Adipocyte (in vitro differentiated cells): ENCODE measurements around the gene KIAA1210.

Source experiments
- DNase-seq: peaks from one replicate; pipeline ENCODE4 v3.0.0-alpha.2; 2015; ENCODE audit warnings: low read depth
- H3K27me3 ChIP-seq: replicated peaks from 2 replicates; pipeline ENCODE4 v1.7.0; 2013; ENCODE audit warnings: mild to moderate bottlenecking, low read length, moderate library complexity; ENCODE audit not compliant: control insufficient read depth, insufficient read depth
- H3K36me3 ChIP-seq: 2 replicates; pipeline ENCODE4 v1.7.0; 2013; ENCODE audit warnings: low read length, mild to moderate bottlenecking, moderate library complexity; ENCODE audit not compliant: control insufficient read depth, insufficient read depth, severe bottlenecking
- H3K4me1 ChIP-seq: 2 replicates; pipeline ENCODE4 v1.7.0; 2013; ENCODE audit warnings: mild to moderate bottlenecking, low read length, moderate library complexity; ENCODE audit not compliant: control insufficient read depth, insufficient read depth
- H3K4me3 ChIP-seq: 2 replicates; pipeline ENCODE4 v1.7.0; 2013; ENCODE audit warnings: mild to moderate bottlenecking, low read length, moderate library complexity
- H3K9ac ChIP-seq: 2 replicates; pipeline ENCODE4 v1.7.0; 2013; ENCODE audit warnings: mild to moderate bottlenecking, low read length, moderate library complexity
- H3K9me3 ChIP-seq: 2 replicates; pipeline ENCODE4 v1.7.0; 2013; ENCODE audit warnings: mild to moderate bottlenecking, low read length, moderate library complexity; ENCODE audit not compliant: control insufficient read depth

Gene KIAA1210

DNA sequence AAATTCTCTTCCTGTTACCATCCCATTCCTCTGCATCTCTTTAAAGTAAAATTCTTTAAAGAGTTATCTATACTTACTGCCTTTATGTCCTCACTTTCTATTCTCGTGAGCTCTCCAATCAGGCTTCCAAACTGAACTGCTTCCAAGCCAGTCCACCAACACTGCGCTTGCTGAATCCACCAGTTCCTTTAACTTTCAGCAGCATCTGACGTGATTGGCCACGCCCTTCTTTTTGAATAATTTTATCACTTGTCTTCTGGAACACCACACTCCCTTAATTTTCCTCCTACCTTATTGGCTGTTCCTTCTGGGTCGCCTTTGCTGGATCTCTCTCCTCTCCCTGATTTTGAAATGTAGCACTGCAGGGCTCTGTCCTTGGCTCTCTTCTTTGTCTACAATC, at the start of gene KIAA1210:
KIAA1210 (minus strand) TSS at position 163 of the 400 bp plus-strand sequence. CDS start 4,170 bp downstream, outside the sequence.
- H3K9me3 ChIP-seq = no peaks in the 10 kb centered on the region
- H3K27me3 ChIP-seq = peaks cover 35% of the 10 kb centered on the region
- no peaks in the 10 kb centered on the region for H3K4me1 ChIP-seq
- H3K4me3 ChIP-seq = no peak within 1 kb of the TSS
- no peak for DNase-seq
- H3K9ac ChIP-seq = no peak within 1 kb of the TSS
- H3K36me3 ChIP-seq = no peaks in the 10 kb centered on the region

GRCh38 chrX:119177278-119177677, 49.7 kb upstream of the KIAA1210 start:
- Histone ChIP-seq H3K4me1 (no peaks in the 10 kb centered on the region), H3K9me3 (no peaks in the 10 kb centered on the region), H3K27me3 (peaks cover 13% of the 10 kb centered on the region), H3K36me3 (no peaks in the 10 kb centered on the region), H3K4me3 (no peak overlapping the region), H3K9ac (no peak overlapping the region)
- DNase-seq = no peak

DNA sequence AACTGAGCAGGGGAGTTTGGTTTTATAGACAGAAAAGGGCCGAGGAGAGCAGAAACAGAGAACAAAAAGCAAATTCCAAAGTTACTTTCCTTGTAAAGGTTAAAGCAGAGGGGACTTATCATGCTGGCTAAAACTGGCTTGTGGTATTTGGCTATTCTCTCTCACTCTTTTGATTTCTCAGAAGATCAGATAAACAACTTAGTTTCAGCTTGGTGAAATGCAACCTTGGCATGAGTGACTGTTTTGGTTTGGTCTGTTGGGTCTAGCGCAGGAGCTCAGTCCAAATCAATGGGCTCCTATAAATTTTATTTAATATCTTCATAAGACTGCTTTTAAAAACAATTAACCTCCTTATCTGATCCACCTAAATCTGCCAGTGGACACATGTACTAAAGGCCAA, 47.3 kb upstream of the KIAA1210 start:
- no peak for DNase-seq
- no peaks in the 10 kb centered on the region for H3K36me3 ChIP-seq
- peaks cover 19% of the 10 kb centered on the region for H3K27me3 ChIP-seq
- no peak overlapping the region for H3K9ac ChIP-seq
- H3K4me1 ChIP-seq = no peaks in the 10 kb centered on the region
- no peaks in the 10 kb centered on the region for H3K9me3 ChIP-seq
- H3K4me3 ChIP-seq = no peak overlapping the region

- Histone ChIP-seq H3K27me3 (peaks cover 19% of the 10 kb centered on the region), H3K4me1 (no peaks in the 10 kb centered on the region), H3K9me3 (peaks cover 8% of the 10 kb centered on the region), H3K4me3 (no peak overlapping the region), H3K36me3 (no peaks in the 10 kb centered on the region), H3K9ac (no peak overlapping the region)
- DNase-seq = no peak
Measured at GRCh38 chrX:119168104-119168503, 40.5 kb upstream of the KIAA1210 start.

DNA sequence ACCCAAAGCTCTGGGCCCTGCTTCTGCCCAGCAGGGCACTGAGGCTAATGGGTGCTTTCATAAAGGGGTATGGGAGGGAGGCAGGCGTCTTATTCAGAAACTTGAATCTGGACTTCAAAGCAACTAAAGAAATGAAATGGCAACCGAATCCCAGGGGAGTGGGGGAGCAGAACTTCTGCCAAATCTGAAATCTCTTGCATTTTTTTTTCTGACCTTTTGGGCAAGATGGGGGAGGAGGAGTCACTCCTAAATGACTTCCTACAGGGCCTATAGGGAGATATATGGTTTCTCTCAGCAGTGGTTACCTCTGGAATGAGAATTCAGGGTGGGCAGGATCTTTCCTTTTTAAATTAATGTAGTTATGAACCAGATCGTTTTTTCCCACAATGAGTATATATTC, 30.6 kb upstream of the KIAA1210 start:
- peaks cover under 1% of the 10 kb centered on the region for H3K9me3 ChIP-seq
- H3K9ac ChIP-seq = no peak overlapping the region
- H3K36me3 ChIP-seq = no peaks in the 10 kb centered on the region
- DNase-seq = no peak
- H3K4me3 ChIP-seq = no peak overlapping the region
- H3K27me3 ChIP-seq = peaks cover 22% of the 10 kb centered on the region
- H3K4me1 ChIP-seq = peaks cover 4% of the 10 kb centered on the region

DNA sequence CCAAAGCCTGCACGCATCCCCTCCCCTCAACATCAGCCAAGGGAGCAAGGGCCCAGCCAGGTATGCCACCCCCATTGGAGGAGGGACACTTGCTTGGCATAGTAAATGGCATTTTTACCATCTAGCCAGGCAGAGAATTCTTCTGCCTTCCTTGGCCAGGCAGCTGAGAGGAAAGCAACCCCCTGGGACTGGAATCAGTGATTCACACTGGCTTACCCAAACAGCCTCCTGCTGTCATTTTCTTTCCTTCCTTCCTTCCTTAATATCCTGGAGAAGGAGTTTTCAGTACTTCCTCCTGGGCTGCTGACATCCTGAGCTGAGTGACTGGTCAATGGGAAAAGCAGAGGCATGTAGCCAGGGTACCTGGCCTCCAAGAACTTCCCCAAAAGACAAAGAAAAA, 28.6 kb upstream of the KIAA1210 start:
- Histone ChIP-seq H3K27me3 (peaks cover 31% of the 10 kb centered on the region), H3K36me3 (no peaks in the 10 kb centered on the region), H3K9me3 (no peaks in the 10 kb centered on the region), H3K4me3 (no peak overlapping the region), H3K9ac (no peak overlapping the region), H3K4me1 (peaks cover 4% of the 10 kb centered on the region)
- no peak for DNase-seq

DNA sequence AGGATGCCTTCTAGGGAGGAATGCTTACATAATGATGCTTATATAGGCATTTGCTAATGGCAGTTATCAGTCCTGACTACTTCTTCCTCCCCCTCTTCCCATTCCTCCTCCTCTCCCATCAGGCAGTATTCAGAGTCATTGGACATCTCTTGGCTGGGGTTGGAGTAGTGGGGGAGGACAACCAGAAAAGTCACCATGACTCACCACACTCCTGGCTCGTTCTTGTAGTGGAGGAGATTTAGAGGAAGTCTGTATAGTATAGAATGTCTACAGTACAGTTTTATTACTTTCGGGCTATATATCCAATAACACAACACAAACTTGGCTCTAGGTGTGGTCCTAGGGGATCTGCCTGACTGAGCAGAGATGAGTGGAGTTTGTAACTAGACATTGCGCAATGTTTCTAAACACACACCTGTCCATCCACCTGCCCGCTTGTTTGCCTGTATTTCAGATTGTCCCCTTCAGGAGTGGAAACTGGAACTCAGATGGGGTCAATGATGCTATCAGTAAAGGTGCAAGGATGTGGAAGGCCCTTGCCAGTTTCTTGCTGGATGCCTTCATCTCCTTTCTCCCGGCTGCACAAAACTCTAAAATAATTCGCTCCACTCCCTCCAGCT, 27.9 kb upstream of the KIAA1210 start:
- H3K36me3 ChIP-seq = no peaks in the 10 kb centered on the region
- peaks cover 4% of the 10 kb centered on the region for H3K4me1 ChIP-seq
- H3K4me3 ChIP-seq = no peak overlapping the region
- H3K9ac ChIP-seq = no peak overlapping the region
- H3K27me3 ChIP-seq = peaks cover 28% of the 10 kb centered on the region
- DNase-seq = no peak
- H3K9me3 ChIP-seq = no peaks in the 10 kb centered on the region

DNA sequence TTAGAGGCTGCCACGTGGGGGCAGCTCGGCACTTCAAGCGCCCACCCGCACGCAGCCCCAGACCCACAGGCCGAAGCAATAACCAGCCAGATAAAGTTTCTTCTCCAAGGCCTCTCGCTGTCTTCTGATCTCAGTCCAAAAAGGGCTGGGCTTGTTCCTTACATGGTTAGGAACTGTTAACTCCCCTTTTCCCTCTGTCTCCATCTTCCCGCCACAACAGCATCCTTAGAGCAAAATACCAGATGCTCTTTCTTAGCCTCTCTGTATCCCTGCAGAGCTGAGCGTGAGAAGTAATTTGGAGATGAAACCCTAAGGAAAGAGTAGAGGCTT, 23.4 kb upstream of the KIAA1210 start:
- Histone ChIP-seq H3K9me3 (no peaks in the 10 kb centered on the region), H3K9ac (no peak overlapping the region), H3K4me3 (no peak overlapping the region), H3K4me1 (peaks cover 4% of the 10 kb centered on the region), H3K27me3 (peaks cover 43% of the 10 kb centered on the region), H3K36me3 (no peaks in the 10 kb centered on the region)
- no peak for DNase-seq

DNA sequence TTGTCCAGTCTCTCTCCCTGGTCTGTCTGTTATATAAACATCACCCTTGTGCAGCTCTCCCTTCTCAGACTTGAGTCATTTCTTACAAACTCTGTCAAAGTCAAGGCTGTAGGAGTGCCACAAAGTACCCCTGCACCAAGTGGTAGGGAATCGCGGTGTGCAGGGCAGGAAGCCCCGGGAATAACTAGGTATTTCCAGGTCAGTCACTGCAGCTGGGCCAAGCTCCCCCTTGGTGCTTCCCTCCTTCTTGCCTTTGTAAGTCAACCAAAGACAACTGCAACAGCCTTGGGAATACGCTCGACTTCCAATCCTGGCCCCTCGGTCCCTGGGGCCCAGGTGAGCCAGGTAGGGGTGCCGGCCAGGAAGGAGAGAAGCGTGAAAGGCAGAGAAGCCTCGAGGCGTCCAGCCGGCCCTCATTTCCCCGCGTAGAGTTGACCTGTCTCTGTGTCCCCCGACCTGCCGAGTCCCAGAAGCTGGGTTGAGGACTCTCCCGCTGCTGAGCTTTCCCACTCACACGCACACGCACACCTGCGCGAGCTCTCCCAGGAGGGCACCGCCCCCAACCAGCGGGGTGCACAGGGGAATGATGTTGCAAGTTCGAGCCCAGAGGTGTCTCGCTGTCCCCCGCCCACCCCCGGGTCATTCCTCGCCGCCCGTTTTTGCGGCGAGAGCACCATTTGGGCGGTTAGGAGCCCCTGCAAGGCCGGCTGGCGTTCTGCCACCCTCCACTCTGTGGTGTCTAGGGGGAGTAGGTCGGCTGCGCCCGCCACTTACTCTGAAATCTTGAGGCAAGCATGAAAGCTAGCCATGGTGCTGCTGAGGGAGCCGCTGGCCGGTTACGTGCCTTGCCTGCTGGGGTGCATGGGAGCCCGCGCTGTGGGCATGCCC, 22.8 kb upstream of the KIAA1210 start:
- peaks cover 43% of the 10 kb centered on the region for H3K27me3 ChIP-seq
- H3K4me3 ChIP-seq = no peak overlapping the region
- no peaks in the 10 kb centered on the region for H3K4me1 ChIP-seq
- no peak for DNase-seq
- H3K9ac ChIP-seq = no peak overlapping the region
- no peaks in the 10 kb centered on the region for H3K9me3 ChIP-seq
- H3K36me3 ChIP-seq = no peaks in the 10 kb centered on the region

DNA sequence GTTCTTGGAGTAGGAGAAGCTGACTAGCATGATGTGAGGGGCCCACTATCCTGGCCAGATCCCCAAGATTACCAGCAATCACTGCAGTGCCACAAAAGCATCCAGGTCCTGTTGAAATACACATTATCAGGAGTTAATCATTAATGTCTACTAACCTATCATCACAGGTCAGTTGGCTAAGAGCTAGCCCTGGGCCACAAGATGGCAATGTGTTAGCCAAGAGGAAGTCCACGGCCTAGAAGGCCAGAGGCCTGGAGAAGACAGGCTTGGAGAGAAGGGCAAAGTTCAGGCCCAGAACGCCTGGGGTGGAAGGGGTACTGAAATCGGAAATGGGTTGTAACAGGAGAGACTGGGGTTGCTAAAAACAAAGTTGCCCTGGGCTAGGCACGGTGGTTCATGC, 19.9 kb upstream of the KIAA1210 start:
- no peak for DNase-seq
- Histone ChIP-seq H3K4me3 (no peak overlapping the region), H3K27me3 (peaks cover 55% of the 10 kb centered on the region), H3K4me1 (no peaks in the 10 kb centered on the region), H3K9me3 (no peaks in the 10 kb centered on the region), H3K36me3 (no peaks in the 10 kb centered on the region), H3K9ac (no peak overlapping the region)

DNA sequence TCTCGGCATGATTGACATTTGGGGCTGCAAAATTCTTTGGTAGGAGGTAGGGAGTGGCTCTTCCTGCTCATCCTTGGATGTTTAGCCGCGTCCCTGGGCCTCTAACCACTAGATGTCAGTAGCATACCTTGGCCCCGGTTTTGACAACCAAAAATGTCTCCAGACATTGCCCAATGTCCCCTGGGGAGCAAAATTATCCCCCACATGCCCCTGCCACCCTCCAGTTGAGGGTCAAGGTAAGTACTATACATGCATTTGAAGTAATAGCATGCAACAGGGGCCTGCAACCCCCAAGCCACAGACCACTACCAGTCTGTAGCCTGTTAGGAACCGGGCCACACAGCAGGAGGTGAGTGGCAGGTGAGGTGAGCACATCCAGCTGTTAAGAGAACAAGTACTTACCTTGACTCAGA, 17.6 kb upstream of the KIAA1210 start:
- Histone ChIP-seq H3K27me3 (peaks cover 58% of the 10 kb centered on the region), H3K9me3 (no peaks in the 10 kb centered on the region), H3K9ac (no peak overlapping the region), H3K36me3 (no peaks in the 10 kb centered on the region), H3K4me3 (no peak overlapping the region), H3K4me1 (no peaks in the 10 kb centered on the region)
- DNase-seq = peak; percentile 42
